ENCODE data around the gene MICB. TPM values are rescaled to one million over a fixed set of nuclear protein-coding genes. Genes with fewer than 3 reads are reported as not detected.
A peak's percentile ranks its signal among the peaks of the same experiment; 100 is the strongest.
"Not testable (repeated sequence)": the region's sequence is repeated elsewhere in the genome, so short reads cannot be mapped to it uniquely, and the experiment has no call there.

The MICB gene
- total RNA-seq, 6 experiments from 2014 or later = 16.0 to 26.0 (median 22.6) TPM

GRCh38 chr6:31546958-31547726, 49.2 kb downstream of the MICB start, which contains the start of gene NFKBIL1:
Gene NFKBIL1, plus strand, starts transcription at chr6:31547608. Its CDS starts 87 bp downstream, at chr6:31547695.
- TF ChIP-seq CTCF (IDR thresholded peaks at IDR 0.05) = peak; percentile 13
- Mint-ChIP-seq H3K27ac (peak within 1 kb of the TSS; percentile 91), H3K36me3 (ENCODE audit: low read depth) (peaks cover 14% of the 10 kb centered on the region; the same call in 1 of the 2 replicates), H3K9me3 (no peaks in the 10 kb centered on the region), H3K4me3 (peak within 1 kb of the TSS; percentile 91), H3K4me1 (ENCODE audit: low read depth) (peaks cover 50% of the 10 kb centered on the region), H3K27me3 (ENCODE audit: insufficient read depth) (peaks cover 2% of the 10 kb centered on the region; the same call in 1 of the 2 replicates)
- peak; percentile 93 for DNase-seq

DNA sequence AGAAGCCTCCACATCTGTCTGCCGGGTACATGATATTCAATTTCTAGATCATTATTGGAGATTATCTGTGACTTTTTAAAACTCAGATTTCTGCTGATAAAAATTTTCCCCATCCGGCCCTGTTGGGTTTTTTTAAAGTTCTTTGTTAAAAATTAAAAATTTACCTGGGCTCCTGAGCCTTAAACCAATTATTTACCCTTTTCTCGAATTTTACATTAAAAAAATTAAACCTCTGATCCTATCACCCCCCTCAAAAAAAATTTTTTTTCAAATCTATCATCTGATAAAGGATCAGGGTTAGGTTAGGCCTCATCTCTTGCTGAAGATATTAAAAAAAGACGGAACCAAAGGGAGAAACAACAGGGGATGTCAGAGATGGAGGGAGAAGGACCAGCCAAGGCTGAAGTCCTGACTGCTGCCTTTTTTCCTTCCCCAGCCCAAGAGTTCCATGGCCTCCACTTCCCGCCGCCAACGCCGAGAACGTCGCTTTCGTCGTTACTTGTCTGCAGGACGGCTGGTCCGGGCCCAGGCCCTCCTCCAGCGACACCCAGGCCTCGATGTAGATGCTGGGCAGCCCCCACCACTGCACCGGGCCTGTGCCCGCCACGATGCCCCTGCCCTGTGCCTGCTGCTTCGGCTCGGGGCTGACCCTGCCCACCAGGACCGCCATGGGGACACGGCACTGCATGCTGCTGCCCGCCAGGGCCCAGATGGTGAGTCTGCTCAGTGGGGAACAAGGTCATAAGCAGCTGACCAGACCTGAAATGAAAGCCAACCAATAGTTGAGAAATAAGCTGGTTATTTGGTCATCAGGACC, 50.0 kb downstream of the MICB start:
- H3K9me3 Mint-ChIP-seq = no peaks in the 10 kb centered on the region
- peaks cover 49% of the 10 kb centered on the region for H3K4me1 Mint-ChIP-seq (ENCODE audit: low read depth)
- peaks cover 14% of the 10 kb centered on the region; the same call in 1 of the 2 replicates for H3K36me3 Mint-ChIP-seq (ENCODE audit: low read depth)
- TF ChIP-seq CTCF (IDR thresholded peaks at IDR 0.05) = no peak
- H3K27ac Mint-ChIP-seq = peak overlapping the region; percentile 91
- peaks cover 2% of the 10 kb centered on the region; the same call in 1 of the 2 replicates for H3K27me3 Mint-ChIP-seq (ENCODE audit: insufficient read depth)
- no peak for DNase-seq
- H3K4me3 Mint-ChIP-seq = peak overlapping the region; percentile 91

- Mint-ChIP-seq H3K27ac (peak overlapping the region; percentile 91), H3K4me3 (peak overlapping the region; percentile 91), H3K9me3 (no peaks in the 10 kb centered on the region), H3K27me3 (ENCODE audit: insufficient read depth) (peaks cover 2% of the 10 kb centered on the region; the same call in 1 of the 2 replicates), H3K36me3 (ENCODE audit: low read depth) (peaks cover 14% of the 10 kb centered on the region; the same call in 1 of the 2 replicates), H3K4me1 (ENCODE audit: low read depth) (peaks cover 46% of the 10 kb centered on the region)
- TF ChIP-seq CTCF (IDR thresholded peaks at IDR 0.05) = no peak
- no peak for DNase-seq
Observed at GRCh38 chr6:31548544-31548873, 50.6 kb downstream of the MICB start.

DNA sequence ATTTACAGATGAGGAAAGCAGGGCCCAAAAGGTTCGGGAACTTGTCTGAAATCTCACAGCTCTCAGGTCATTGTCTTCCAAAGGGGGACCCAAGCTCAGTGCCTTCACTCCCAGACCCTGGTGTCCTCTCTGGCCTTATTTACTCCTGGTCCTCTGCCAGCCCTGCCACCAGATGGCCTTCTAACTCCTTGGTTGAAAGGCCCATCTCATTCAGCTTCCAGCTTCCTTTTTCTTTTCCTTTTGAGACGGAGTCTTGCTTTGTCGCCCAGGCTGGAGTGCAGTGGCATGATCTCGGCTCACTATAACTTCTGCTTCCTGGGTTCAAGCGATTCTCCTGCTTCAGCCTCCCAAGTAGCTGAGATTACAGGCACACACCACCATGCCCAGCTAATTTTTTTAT, 53.4 kb downstream of the MICB start:
- not testable (repeated sequence) for H3K4me3 Mint-ChIP-seq; H3K27me3 Mint-ChIP-seq (ENCODE audit: insufficient read depth); H3K9me3 Mint-ChIP-seq
- H3K4me1 Mint-ChIP-seq (ENCODE audit: low read depth) = peaks cover 29% of the 10 kb centered on the region
- peaks cover 14% of the 10 kb centered on the region; the same call in 1 of the 2 replicates for H3K36me3 Mint-ChIP-seq (ENCODE audit: low read depth)
- peak; percentile 59 for DNase-seq
- peak overlapping the region; percentile 42; the same call in 1 of the 2 replicates for H3K27ac Mint-ChIP-seq
- peak; percentile 73 for TF ChIP-seq CTCF (IDR thresholded peaks at IDR 0.05)

DNA sequence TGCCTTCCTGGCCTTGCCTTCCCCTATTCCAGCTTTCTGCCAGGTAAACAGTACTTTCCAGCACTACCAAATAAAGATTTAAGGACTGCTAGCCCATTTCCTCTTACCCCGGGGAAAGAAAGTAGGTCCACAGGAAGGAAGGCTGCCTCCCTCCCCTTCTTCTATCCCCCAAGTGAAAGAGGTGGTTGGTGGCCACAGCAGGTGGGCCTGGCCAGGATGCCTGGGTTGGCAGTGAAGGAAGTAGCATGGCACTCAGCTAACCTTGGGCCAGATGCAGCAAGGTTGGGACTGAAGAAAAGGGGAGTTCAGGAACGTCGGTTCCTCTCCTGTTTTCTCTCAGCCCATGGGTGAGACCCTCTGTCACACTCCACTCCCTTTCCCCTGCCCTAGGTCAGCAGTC, 58.4 kb downstream of the MICB start:
- Mint-ChIP-seq H3K4me3 (no peak overlapping the region), H3K9me3 (no peaks in the 10 kb centered on the region), H3K36me3 (ENCODE audit: low read depth) (peaks cover 20% of the 10 kb centered on the region), H3K27me3 (ENCODE audit: insufficient read depth) (peaks cover 2% of the 10 kb centered on the region; the same call in 1 of the 2 replicates), H3K4me1 (ENCODE audit: low read depth) (peaks cover 31% of the 10 kb centered on the region), H3K27ac (no peak overlapping the region)
- TF ChIP-seq CTCF (IDR thresholded peaks at IDR 0.05) = no peak
- DNase-seq = no peak
